ENCODE data around the gene EDARADD.

The EDARADD gene

DNA sequence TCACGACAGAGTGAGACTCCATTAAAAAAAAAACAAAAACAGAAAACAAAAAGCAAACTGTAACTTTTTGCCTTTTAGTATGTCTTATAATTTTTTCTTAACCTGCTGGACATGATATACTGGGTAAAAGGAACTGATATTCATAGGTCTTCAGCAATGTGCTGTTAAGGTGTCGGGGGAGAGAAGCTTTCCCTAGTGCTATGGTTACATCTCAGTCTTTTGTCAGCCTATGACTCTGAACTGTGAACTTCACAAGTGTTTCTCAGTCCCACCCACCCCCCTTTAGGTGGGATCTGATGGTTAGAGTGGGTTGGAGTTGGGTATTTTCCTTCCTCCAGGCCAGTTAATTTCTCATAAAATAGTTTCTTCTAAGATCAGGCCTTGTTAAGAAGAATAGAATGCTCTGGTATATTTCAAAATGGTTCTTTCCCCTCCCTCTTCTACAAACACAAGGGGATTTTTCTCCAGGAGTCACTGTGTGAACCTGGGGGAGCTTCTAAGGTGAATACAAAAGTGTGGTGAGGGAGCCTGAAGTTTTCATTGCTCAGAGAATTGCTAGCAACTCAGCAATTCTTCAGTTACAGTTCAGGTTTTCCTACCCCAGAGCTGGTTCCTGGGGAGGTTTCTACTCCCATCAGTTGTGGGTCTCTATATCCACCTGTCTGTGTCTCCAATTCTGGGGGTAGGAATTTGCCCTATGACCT lies 16.1 kb upstream of the EDARADD start:
- no peak for ATAC-seq
- H3K27me3 Mint-ChIP-seq: peaks cover 5% of the 10 kb centered on the region
- H3K27ac Mint-ChIP-seq: no peak overlapping the region
- peaks cover 8 to 15% of the 10 kb centered on the region in 2 donors for H3K9me3 Mint-ChIP-seq
- no peak for DNase-seq
- no peaks in the 10 kb centered on the region for H3K4me1 Mint-ChIP-seq
- no peak overlapping the region for H3K4me3 Mint-ChIP-seq

DNA sequence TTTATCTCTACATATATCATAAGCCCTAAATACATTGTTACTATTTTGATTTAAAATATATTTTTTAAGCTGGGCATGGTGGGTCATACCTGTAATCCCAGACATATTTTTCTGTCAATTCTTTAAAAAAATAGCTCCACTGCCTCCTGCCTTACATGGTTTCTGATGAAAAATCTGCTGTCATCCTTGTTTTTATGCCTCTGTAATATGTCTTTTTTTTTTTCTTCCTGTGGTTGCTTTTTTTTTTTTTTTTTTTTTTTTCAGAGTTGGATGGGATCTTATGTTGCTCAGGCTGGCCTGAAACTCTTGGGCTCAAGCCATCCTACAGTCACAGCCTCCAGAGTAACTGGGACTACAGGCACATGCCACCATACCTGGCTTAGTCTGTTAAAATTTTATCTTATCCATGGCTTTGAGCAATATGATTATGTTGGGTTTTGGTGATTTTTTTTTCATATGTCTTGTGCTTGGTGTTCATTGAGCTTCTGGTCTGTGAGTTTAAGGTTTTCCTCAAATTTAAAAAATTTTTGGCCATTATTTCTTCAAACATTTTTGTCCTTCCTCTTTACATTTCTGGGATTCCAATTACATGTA lies 12.4 kb upstream of the EDARADD start:
- Mint-ChIP-seq H3K4me3 (no peak overlapping the region), H3K27ac (no peak overlapping the region), H3K4me1 (no peaks in the 10 kb centered on the region), H3K27me3 (peaks cover 6% of the 10 kb centered on the region), H3K9me3 (peaks cover 8 to 15% of the 10 kb centered on the region in 2 donors)
- no peak for DNase-seq
- no peak for ATAC-seq

DNA sequence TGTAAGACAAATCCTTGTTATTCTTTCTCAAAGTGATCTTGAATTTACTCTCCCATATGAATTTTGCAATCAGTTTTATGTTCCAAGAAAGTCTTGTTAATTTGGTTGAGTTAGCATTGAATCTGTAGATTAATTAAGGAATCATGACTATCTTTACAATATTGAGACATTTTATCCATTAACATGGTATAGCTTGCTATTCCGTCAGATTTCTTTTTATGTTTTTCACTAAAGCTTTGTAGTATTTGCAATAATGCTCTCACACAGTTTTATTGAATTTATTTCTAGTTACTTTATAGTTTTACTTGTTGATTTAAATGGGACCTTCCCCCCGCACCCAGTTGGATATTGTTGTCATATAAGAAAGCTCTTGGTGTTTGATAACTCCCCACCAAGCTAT lies 5.8 kb upstream of the EDARADD start:
- Mint-ChIP-seq H3K27me3 (peaks cover 23% of the 10 kb centered on the region), H3K9me3 (no peaks in the 10 kb centered on the region), H3K27ac (no peak overlapping the region), H3K4me1 (no peaks in the 10 kb centered on the region), H3K4me3 (no peak overlapping the region)
- ATAC-seq (no peak), DNase-seq (no peak)

DNA sequence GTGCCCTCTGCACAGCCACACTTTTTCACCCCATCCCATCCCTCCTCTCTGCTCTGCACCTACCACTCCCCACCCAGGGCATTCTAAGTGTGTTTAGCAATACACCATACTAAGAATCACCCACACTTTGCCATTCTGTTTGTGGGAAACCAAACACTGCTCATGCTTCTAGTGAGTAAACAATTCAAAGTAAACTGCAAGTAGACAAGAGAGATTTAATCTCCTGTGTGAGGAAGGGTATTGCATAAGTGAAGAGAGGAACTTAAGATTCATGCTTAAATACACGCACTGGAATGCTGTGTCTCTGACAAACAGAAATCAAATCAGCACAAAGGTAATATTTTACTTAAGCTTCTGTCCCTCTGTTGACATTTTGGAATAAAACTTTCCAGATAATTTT lies 4.8 kb upstream of the EDARADD start:
- peaks cover 32% of the 10 kb centered on the region for H3K27me3 Mint-ChIP-seq
- H3K9me3 Mint-ChIP-seq: no peaks in the 10 kb centered on the region
- ATAC-seq (no peak), DNase-seq (no peak)
- no peak overlapping the region for H3K4me3 Mint-ChIP-seq
- H3K4me1 Mint-ChIP-seq: peaks cover 6% of the 10 kb centered on the region
- H3K27ac Mint-ChIP-seq: no peak overlapping the region

DNA sequence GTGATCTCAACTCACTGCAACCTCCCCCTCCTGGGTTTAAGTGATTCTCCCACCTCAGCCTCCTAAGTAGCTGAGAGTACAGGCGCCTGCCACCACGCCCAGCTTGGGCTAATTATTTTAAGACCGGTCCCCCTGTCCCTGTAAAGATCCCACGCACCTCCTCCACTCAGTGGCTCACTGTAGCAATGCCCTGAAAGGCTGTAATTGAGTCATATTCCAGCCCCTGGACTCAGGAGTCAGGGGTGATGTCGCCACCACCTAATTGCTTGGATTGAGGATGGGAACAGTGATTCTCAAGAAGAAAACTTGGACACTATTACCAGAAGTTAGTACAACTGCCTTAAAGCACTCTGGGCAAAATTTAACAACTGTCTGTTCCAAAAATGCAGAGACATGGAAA lies 3.1 kb upstream of the EDARADD start:
- Mint-ChIP-seq H3K27ac (no peak overlapping the region), H3K9me3 (no peaks in the 10 kb centered on the region), H3K27me3 (peaks cover 48% of the 10 kb centered on the region), H3K4me1 (peaks cover 16% of the 10 kb centered on the region), H3K4me3 (no peak overlapping the region)
- ATAC-seq: no peak
- DNase-seq: no peak

DNA sequence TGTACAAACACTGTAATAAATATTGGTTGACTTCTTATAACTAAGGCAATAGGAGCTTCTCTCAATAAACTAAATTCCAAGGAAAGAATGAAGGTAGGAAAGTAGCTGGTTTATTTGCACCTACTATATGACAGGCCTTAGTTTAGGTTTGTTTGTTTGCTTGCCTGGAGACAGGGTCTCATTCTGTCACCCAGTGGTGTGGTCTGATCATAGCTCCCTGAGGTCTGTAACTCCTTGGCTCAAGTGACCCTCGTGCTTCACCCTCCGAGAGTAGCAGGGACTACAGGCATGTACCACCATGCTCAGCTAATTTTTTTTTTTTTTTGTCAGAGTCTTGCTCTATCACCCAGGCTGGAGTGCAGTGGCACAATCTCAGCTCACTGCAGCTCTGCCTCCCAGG lies 1.9 kb upstream of the EDARADD start:
- Mint-ChIP-seq H3K27ac (no peak overlapping the region), H3K4me1 (peaks cover 22% of the 10 kb centered on the region), H3K4me3 (no peak overlapping the region), H3K9me3 (no peaks in the 10 kb centered on the region), H3K27me3 (peaks cover 59% of the 10 kb centered on the region)
- DNase-seq (no peak), ATAC-seq (no peak)

DNA sequence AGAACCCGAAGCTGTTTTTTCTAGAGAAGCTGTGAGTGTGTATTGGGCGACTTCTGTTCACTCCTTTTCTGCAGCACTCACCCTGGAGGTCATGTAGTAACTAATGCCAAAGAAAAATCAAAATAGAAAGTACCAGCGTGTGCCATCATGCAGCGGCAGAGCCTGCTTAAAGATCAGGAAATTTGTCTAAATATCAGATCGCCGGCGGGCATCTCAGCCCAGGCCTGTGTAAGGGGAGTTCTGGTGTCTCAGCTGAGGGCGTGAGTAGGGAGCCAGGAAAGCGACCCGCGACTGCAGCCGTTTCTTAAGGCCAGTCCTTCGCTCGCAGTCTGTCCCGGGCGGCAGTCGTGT lies 768 bp downstream of the EDARADD start:
- Mint-ChIP-seq H3K27ac (peak overlapping the region; percentile 6 to 86), H3K27me3 (peaks cover 80% of the 10 kb centered on the region), H3K9me3 (no peaks in the 10 kb centered on the region), H3K4me1 (peaks cover 23% of the 10 kb centered on the region), H3K4me3 (peak overlapping the region; percentile 88 to 89)
- DNase-seq: no peak
- no peak for ATAC-seq

DNA sequence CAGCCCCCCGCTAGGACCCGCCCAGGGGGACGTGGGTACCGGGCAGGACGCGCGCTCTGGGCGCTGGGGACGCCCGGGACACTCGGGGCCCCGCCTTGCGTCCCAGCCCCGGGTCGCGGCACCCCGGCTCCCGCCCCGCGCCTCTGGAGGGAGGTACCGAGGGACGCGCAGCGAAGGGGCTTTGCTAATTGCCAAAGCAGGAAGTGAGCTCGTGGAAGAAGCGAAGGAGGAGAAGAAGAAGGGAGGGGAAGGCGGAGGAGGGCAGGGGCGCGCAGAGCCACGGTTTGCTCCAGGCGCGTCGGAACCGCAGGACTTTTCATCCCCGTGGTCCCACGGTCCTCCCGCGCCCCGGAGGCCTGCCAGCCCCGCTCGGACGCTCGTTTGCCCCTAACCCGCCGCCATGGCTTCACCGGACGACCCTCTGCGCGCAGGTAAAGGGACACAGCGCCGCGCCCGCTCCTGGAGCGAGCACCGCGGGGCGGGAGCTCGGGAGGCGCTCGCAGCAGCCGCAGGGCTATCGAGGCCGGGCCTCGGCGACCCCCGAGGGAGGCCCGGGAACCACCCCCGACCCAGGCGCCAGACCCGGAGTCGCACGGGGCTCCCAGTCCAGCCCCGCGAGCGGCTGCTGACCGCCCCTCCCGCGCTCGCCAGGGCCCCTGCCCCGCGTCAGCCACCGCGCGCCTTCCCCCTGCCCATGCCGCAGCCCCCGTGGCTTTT lies 1.3 kb downstream of the EDARADD start:
- DNase-seq (peak; percentile 43), ATAC-seq (peak; percentile 81)
- Mint-ChIP-seq H3K27ac (no peak overlapping the region), H3K4me3 (peak overlapping the region; percentile 88 to 99), H3K9me3 (no peaks in the 10 kb centered on the region), H3K27me3 (peaks cover 86% of the 10 kb centered on the region), H3K4me1 (peaks cover 28% of the 10 kb centered on the region)

DNA sequence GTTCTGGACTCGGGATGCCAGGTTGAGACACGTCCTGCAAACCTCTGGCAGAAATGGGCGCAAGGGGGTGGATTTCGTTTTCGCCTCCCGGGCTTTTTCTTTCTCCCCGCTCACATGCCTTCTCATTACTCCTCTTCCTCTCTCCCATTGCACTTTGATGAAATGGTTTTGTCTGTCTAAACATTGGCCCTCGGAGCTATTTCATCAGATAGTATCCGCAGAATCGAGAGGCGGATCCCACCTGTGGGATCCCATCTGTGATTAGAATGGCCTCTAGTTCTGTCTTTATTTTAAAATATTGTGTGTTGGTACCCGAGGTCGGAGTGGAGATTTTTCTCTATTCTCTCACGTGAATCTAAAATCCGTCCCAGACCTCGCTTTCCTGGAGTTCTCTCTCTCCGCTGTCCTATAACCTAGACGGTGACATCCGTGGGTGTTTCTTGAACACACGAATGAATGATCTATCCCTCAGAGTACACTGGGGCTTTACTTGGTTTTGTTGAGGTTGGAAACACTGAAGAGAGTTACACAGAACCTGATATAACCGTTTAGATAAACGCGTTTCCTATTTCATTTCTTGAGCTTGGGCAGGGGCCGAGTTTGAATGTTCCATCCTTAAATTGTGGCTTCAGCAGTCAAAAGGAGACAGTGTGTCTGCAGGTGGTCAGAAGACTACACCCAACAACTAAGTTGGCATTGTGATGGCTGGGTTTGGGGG lies 2.0 kb downstream of the EDARADD start:
- DNase-seq: no peak
- peak; percentile 54 for ATAC-seq
- peak overlapping the region; percentile 88 to 99 for H3K4me3 Mint-ChIP-seq
- H3K27me3 Mint-ChIP-seq: peaks cover 82% of the 10 kb centered on the region
- peak overlapping the region in 1 of 2 donors; percentile 94 for H3K27ac Mint-ChIP-seq
- no peaks in the 10 kb centered on the region for H3K9me3 Mint-ChIP-seq
- peaks cover 28% of the 10 kb centered on the region for H3K4me1 Mint-ChIP-seq

DNA sequence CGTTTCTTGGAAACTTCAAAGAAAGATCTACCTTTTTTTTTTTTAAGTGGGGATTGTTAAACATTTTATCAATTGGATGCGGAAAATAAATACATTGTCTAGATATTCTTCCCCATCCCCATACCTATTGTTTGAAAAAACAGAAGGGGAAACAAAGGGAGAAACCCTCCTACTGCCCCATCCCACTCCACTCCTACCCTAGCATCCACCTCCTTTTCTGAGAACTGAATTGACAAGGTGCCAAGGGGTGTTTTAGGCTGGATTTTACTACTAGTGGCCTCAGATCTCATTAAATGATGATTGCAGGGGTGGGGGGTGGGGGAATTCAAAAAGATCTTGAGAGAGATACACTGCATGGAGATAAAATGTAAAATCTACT lies 2.6 kb downstream of the EDARADD start:
- H3K4me1 Mint-ChIP-seq: peaks cover 28% of the 10 kb centered on the region
- no peak overlapping the region for H3K27ac Mint-ChIP-seq
- no peaks in the 10 kb centered on the region for H3K9me3 Mint-ChIP-seq
- ATAC-seq: no peak
- H3K27me3 Mint-ChIP-seq: peaks cover 82% of the 10 kb centered on the region
- H3K4me3 Mint-ChIP-seq: peak overlapping the region; percentile 88 to 99
- no peak for DNase-seq

DNA sequence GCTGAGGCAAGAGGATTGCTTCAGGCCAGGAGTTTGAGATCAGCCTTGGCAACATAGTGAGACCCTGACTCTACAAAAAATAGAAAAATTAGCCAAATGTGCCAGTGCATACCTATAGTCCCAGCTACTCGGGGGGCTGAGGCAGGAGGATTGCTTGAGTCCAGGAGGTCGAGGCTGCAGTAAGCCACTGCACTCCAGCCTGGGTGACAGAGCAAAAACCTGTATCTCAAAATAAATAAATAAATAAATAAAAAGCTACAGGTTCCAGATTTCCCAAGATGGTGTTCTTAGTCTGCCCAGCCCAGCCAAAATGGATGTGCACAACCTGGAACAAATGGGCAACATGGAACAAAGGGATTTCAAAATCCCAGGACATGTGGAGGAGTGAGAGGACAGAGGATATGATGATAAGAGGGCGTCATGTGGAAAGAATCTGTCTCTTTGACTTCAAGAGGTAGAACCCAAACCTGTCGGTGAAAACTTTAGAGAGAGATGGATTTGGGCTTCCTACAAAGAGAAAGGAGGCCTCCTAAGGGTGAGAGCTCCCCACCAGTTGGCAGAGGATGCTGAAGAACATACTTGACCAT lies 3.2 kb downstream of the EDARADD start:
- H3K4me1 Mint-ChIP-seq: peaks cover 28% of the 10 kb centered on the region
- H3K9me3 Mint-ChIP-seq: no peaks in the 10 kb centered on the region
- H3K4me3 Mint-ChIP-seq: no peak overlapping the region
- DNase-seq: no peak
- peaks cover 78% of the 10 kb centered on the region for H3K27me3 Mint-ChIP-seq
- H3K27ac Mint-ChIP-seq: no peak overlapping the region
- no peak for ATAC-seq

DNA sequence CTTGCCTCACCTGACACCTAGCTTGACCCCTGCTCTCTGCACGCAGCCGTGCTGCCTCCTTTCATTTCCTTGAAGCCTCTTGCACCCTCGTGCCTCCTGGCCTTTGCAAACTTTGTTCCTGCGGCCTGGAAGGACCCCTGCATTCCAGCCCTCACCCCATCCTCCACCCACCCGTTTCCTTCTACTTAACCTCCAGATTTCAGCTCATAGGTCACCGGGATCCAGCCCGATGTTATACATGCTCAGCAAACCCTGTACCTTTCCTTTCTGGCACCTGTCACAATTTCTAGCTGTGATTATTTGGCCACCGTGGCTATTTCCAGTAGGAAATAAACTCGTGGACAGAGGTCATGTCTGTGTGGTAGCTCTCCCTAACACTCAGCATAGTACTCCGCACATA lies 4.5 kb downstream of the EDARADD start:
- Mint-ChIP-seq H3K27ac (no peak overlapping the region), H3K9me3 (no peaks in the 10 kb centered on the region), H3K4me3 (no peak overlapping the region), H3K27me3 (peaks cover 70% of the 10 kb centered on the region), H3K4me1 (peaks cover 28% of the 10 kb centered on the region)
- ATAC-seq: no peak
- DNase-seq: no peak

DNA sequence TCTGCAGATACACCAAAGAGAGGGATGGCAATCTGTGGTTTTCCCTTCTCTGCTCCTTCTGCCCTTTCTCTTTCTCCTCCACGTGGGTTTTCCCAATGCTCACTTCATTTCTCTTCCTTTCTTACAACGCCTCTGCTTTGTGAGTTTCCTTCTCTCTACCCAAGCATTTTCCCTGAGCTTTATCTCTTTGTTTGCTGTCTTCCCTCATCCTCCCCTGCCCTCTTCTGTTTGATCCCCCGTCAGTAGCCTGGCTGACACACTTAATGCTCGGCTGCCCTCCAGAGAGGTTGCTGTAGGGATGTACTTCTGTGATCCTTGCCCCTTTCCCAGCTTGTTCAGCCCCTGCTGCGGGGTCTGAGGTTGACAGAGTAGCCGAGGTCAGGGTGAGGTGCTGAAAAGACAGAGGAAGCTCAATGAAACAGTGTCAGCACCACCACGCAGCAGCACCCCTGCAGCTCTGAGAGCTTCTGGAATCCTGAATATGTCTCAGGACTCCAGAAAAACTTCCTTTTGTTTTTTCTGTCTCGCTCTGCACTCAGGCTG lies 6.0 kb downstream of the EDARADD start:
- ATAC-seq (no peak), DNase-seq (no peak)
- Mint-ChIP-seq H3K27me3 (peaks cover 54% of the 10 kb centered on the region), H3K27ac (no peak overlapping the region), H3K4me3 (no peak overlapping the region), H3K4me1 (peaks cover 15% of the 10 kb centered on the region), H3K9me3 (no peaks in the 10 kb centered on the region)

DNA sequence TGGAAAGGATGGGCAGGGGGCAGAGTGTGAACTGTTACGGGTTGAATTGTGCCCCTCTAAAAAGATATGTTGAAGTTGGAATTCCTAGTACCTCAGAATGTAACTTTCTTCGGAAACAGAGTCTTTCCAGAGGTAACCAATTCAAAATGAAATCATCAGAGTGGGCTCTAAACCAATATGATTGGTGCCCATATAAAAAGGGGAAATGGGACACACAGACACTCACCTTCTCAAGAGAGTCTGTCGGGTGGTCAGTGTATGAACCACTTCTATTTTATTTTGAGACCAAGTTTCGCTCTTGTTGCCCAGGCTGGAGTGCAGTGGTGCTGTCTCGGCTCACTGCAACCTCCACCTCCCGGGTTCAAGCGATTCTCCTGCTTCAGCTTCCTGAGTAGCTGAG lies 7.6 kb downstream of the EDARADD start:
- Mint-ChIP-seq H3K4me3 (no peak overlapping the region), H3K9me3 (no peaks in the 10 kb centered on the region), H3K4me1 (peaks cover 5% of the 10 kb centered on the region), H3K27me3 (peaks cover 41% of the 10 kb centered on the region), H3K27ac (no peak overlapping the region)
- ATAC-seq (no peak), DNase-seq (no peak)

DNA sequence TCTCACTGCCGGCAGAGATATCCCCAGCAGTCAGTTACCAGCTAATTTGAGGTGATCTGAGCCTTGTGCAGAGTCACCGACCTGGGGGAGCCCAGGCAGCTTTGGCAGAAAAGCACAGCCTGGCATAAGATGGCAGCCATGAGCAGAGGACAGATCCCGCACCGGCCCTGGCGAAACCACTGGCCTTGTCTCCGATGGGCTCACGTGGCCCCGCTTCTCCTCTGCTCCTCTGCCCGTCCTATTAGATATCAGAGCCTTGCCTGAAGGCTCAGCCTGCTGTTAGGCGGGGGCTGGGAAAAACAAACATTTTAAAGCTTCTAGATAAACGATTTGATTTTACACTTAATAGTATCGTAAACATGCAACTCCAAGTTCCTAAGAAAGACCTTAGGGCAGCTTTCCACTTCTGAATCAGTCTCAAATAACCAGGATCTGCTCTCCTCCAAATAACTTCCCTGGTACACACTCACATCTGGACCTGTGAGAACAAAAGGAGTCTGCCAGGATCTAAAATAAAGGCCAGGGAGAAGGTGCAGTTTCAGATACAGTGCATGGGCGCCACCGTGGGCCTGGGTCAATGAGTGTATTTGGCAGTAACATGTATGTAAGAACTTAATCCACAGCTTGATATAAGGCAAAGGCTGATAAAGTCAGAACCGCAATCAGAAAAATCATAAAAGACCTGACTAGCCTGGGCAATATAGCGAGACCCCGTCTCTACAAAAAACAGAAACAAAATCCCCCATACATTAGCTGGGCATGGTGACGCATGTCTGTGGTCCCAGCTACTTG lies 10.0 kb downstream of the EDARADD start:
- Mint-ChIP-seq H3K27ac (no peak overlapping the region), H3K27me3 (peaks cover 25% of the 10 kb centered on the region)

More for the DNA sequence above, 10.0 kb downstream of the EDARADD start:
- H3K4me3 Mint-ChIP-seq: no peak overlapping the region
- H3K4me1 Mint-ChIP-seq: peaks cover 5% of the 10 kb centered on the region
- DNase-seq (no peak), ATAC-seq (no peak)
- no peaks in the 10 kb centered on the region for H3K9me3 Mint-ChIP-seq
